ENCODE data around the gene TBX5. TPM values are rescaled to one million over a fixed set of nuclear protein-coding genes. Genes with fewer than 3 reads are reported as not detected.

TBX5 gene
- total RNA-seq, 1 experiment from 2014 or later: not detected

DNA sequence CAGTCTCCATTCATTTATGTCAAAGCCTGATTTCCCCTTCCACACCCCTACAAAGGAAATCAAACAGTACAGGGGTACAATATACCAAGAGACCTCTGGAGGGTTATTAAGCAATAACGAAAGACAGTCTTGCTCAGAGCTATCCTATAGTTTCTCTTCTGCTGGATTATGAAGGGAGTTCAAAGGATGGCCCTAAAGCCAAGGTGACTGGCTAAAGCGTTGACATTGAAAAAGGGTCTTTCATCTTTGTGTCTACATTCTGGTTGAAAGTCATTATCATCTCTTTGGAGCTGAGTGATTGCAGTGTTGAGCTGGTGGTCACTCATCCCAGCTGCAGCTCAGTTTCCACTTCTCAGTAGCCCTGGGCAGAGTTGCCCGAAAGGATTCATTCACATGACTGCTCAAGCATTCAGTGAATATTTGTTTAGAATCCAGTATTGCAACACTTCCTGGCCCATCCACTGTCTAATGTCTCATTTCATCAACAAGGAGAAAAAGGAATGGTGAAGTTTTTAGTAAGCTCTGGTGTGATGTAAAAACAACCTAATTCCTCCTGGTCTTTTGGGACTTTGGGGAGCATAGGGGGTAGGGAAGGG, 19.2 kb upstream of the TBX5 start:
- no peaks in the 10 kb centered on the region for H3K27me3 Mint-ChIP-seq (ENCODE audit: unreplicated experiment)
- TF ChIP-seq, protein P1, sequence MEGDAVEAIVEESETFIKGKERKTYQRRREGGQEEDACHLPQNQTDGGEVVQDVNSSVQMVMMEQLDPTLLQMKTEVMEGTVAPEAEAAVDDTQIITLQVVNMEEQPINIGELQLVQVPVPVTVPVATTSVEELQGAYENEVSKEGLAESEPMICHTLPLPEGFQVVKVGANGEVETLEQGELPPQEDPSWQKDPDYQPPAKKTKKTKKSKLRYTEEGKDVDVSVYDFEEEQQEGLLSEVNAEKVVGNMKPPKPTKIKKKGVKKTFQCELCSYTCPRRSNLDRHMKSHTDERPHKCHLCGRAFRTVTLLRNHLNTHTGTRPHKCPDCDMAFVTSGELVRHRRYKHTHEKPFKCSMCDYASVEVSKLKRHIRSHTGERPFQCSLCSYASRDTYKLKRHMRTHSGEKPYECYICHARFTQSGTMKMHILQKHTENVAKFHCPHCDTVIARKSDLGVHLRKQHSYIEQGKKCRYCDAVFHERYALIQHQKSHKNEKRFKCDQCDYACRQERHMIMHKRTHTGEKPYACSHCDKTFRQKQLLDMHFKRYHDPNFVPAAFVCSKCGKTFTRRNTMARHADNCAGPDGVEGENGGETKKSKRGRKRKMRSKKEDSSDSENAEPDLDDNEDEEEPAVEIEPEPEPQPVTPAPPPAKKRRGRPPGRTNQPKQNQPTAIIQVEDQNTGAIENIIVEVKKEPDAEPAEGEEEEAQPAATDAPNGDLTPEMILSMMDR (IDR thresholded peaks at IDR 0.05; ENCODE audit: unreplicated experiment): no peak
- H3K27ac Mint-ChIP-seq (ENCODE audit: unreplicated experiment): no peak overlapping the region
- no TSS peak for BruUV-seq (replicated peaks)
- intact Hi-C loops (cut with micrococcal nuclease; ENCODE audit: unreplicated experiment): no loop called here
- CTCF ChIA-PET: no interaction called here
- peaks cover 5% of the 10 kb centered on the region for H3K9me3 Mint-ChIP-seq (ENCODE audit: low read depth, unreplicated experiment)
- H3K4me1 Mint-ChIP-seq (ENCODE audit: low read depth, unreplicated experiment): no peaks in the 10 kb centered on the region
- H3K4me3 Mint-ChIP-seq (ENCODE audit: low read depth, unreplicated experiment): no peak overlapping the region
- no peaks in the 10 kb centered on the region for H3K36me3 Mint-ChIP-seq (ENCODE audit: insufficient read depth, unreplicated experiment)
- DNase-seq: no peak

DNA sequence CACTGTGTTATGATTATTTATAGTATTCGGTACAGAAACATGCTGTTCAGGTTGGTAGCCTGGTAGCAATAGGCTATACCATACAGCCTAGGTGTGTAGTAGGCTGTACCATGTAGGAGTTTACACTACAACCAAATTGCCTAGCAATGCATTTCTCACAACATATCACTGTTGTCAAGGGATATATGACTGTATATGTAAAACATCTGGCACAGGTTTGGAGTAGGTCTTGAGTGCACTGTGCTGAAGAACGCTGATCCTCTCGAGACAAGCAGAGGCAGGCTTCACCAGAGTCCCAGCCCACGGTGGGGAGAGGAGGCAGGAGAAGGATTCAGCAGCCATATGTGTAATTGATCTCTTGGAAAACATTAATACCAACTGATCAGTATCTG, 15.0 kb upstream of the TBX5 start:
- Mint-ChIP-seq H3K27me3 (ENCODE audit: unreplicated experiment) (no peaks in the 10 kb centered on the region), H3K9me3 (ENCODE audit: low read depth, unreplicated experiment) (peaks cover 12% of the 10 kb centered on the region), H3K27ac (ENCODE audit: unreplicated experiment) (no peak overlapping the region), H3K4me1 (ENCODE audit: low read depth, unreplicated experiment) (no peaks in the 10 kb centered on the region), H3K4me3 (ENCODE audit: low read depth, unreplicated experiment) (no peak overlapping the region), H3K36me3 (ENCODE audit: insufficient read depth, unreplicated experiment) (no peaks in the 10 kb centered on the region)
- CTCF ChIA-PET: no interaction called here
- intact Hi-C loops (cut with micrococcal nuclease; ENCODE audit: unreplicated experiment): no loop called here
- no peak for DNase-seq
- TF ChIP-seq, protein P1 (IDR thresholded peaks at IDR 0.05; ENCODE audit: unreplicated experiment): no peak
- BruUV-seq (replicated peaks): no TSS peak

DNA sequence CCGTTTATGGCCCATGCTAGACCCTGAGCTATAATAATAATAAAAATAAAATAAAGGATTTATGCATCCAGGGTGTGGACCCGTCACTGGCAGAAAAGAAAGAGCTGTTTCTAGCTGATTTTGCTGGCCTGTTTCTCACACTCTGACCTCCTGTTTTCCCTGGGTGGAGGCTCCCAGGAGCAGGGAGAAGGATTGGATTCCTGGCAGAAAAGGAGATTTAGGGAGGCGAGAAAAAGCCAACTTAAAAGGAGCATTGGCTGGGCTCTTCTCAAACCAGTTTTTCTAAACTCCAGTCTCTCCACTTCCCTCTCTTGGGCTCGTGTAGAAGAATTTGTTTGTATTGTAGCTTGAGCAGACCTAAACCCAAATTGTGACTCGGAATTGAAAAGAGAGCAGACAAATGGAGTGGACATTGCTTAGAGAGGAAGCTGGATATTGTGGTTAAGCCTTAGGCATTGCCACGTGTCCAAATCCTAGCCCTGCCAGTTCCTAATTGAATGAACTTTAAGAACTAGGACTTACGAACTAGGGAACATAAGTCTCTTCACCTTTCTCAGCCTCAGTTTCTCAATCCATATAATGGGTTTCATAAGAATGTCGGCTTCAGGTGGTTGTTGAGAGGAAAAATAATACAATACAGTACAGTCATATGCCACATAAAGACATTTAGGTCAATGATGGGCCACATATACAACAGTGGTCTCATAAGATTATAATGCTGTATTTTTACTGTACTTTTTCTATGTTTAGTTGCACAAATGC, 14.4 kb upstream of the TBX5 start:
- intact Hi-C loops (cut with micrococcal nuclease; ENCODE audit: unreplicated experiment): no loop called here
- CTCF ChIA-PET: no interaction called here
- TF ChIP-seq, protein P1 (IDR thresholded peaks at IDR 0.05; ENCODE audit: unreplicated experiment): no peak
- Mint-ChIP-seq H3K4me1 (ENCODE audit: low read depth, unreplicated experiment) (no peaks in the 10 kb centered on the region), H3K27ac (ENCODE audit: unreplicated experiment) (no peak overlapping the region), H3K9me3 (ENCODE audit: low read depth, unreplicated experiment) (peaks cover 12% of the 10 kb centered on the region), H3K27me3 (ENCODE audit: unreplicated experiment) (peaks cover 3% of the 10 kb centered on the region), H3K36me3 (ENCODE audit: insufficient read depth, unreplicated experiment) (no peaks in the 10 kb centered on the region), H3K4me3 (ENCODE audit: low read depth, unreplicated experiment) (no peak overlapping the region)
- DNase-seq: no peak
- no TSS peak for BruUV-seq (replicated peaks)

DNA sequence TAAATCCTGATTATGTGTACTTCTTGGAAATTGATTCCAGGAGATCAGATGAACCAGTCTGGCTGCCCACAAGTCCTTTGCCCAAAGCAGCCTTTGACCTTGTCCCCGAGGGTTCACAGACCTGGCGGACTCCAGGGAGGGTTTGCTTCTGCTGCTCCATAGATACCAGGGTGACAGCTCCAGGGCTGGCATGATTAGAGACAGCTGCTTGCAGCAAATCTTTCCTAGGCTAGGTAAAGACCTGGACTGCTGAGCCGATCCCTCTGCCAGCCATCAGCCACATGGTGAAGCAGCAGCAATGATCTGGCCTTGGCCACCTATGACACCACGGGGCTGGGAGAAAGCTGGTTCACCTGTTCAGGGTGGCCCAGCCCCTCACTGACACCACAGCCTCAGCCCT, 10.1 kb upstream of the TBX5 start:
- Mint-ChIP-seq H3K27me3 (ENCODE audit: unreplicated experiment) (peaks cover 19% of the 10 kb centered on the region), H3K4me1 (ENCODE audit: low read depth, unreplicated experiment) (no peaks in the 10 kb centered on the region), H3K4me3 (ENCODE audit: low read depth, unreplicated experiment) (no peak overlapping the region), H3K27ac (ENCODE audit: unreplicated experiment) (no peak overlapping the region), H3K9me3 (ENCODE audit: low read depth, unreplicated experiment) (peaks cover 10% of the 10 kb centered on the region), H3K36me3 (ENCODE audit: insufficient read depth, unreplicated experiment) (no peaks in the 10 kb centered on the region)
- intact Hi-C loops (cut with micrococcal nuclease; ENCODE audit: unreplicated experiment): no loop called here
- no TSS peak for BruUV-seq (replicated peaks)
- CTCF ChIA-PET: no interaction called here
- no peak for DNase-seq
- TF ChIP-seq, protein P1 (IDR thresholded peaks at IDR 0.05; ENCODE audit: unreplicated experiment): no peak

All from Calu3 (cell line).